ENCODE results near the gene DBN1.
"Not testable (repeated sequence)": the region's sequence is repeated elsewhere in the genome, so short reads cannot be mapped to it uniquely, and the experiment has no call there.

DBN1 gene

GRCh38 chr5:177491983-177492746 lies 18.7 kb upstream of the DBN1 start:
- no peak for DNase-seq (ENCODE audit: extremely low read depth in 1 of 2, low read depth in 1 of 2)

- DNase-seq (ENCODE audit: extremely low read depth in 1 of 2, low read depth in 1 of 2), result no peak
These were observed 18.1 kb upstream of the DBN1 start for GRCh38 chr5:177491429-177491945.

- DNase-seq (ENCODE audit: extremely low read depth in 1 of 2, low read depth in 1 of 2), result no peak
These were observed 17.6 kb upstream of the DBN1 start for GRCh38 chr5:177490992-177491391.

- DNase-seq (ENCODE audit: extremely low read depth in 1 of 2, low read depth in 1 of 2), result no peak
These were observed 17.0 kb upstream of the DBN1 start for GRCh38 chr5:177490311-177490991.

GRCh38 chr5:177489119-177489716 lies 15.8 kb upstream of the DBN1 start:
- DNase-seq (ENCODE audit: extremely low read depth in 1 of 2, low read depth in 1 of 2), result no peak

- no peak for DNase-seq (ENCODE audit: extremely low read depth in 1 of 2, low read depth in 1 of 2)
These were observed 14.5 kb upstream of the DBN1 start for GRCh38 chr5:177487975-177488374.

- no peak for DNase-seq (ENCODE audit: extremely low read depth in 1 of 2, low read depth in 1 of 2)
These were observed 13.7 kb upstream of the DBN1 start for GRCh38 chr5:177487144-177487543.

- no peak for DNase-seq (ENCODE audit: extremely low read depth in 1 of 2, low read depth in 1 of 2)
These were observed 12.8 kb upstream of the DBN1 start for GRCh38 chr5:177486256-177486655.

- DNase-seq (ENCODE audit: extremely low read depth in 1 of 2, low read depth in 1 of 2), result not testable (repeated sequence)
These were observed 12.3 kb upstream of the DBN1 start for GRCh38 chr5:177485753-177486152.

- no peak for DNase-seq (ENCODE audit: extremely low read depth in 1 of 2, low read depth in 1 of 2)
These were observed 11.6 kb upstream of the DBN1 start for GRCh38 chr5:177484902-177485549.

GRCh38 chr5:177483994-177484901 lies 10.8 kb upstream of the DBN1 start:
- DNase-seq (ENCODE audit: extremely low read depth in 1 of 2, low read depth in 1 of 2), result no peak

- DNase-seq (ENCODE audit: extremely low read depth in 1 of 2, low read depth in 1 of 2), result no peak
These were observed 9.6 kb upstream of the DBN1 start for GRCh38 chr5:177483042-177483441.

- DNase-seq (ENCODE audit: extremely low read depth in 1 of 2, low read depth in 1 of 2), result no peak
These were observed 8.9 kb upstream of the DBN1 start for GRCh38 chr5:177482359-177482795.

GRCh38 chr5:177479774-177480173 lies 6.3 kb upstream of the DBN1 start:
- DNase-seq (ENCODE audit: extremely low read depth in 1 of 2, low read depth in 1 of 2), result no peak

GRCh38 chr5:177478711-177479646 lies 5.5 kb upstream of the DBN1 start:
- no peak for DNase-seq (ENCODE audit: extremely low read depth in 1 of 2, low read depth in 1 of 2)

GRCh38 chr5:177477701-177478477 lies 4.5 kb upstream of the DBN1 start:
- no peak for DNase-seq (ENCODE audit: extremely low read depth in 1 of 2, low read depth in 1 of 2)

- no peak for DNase-seq (ENCODE audit: extremely low read depth in 1 of 2, low read depth in 1 of 2)
These were observed 3.2 kb upstream of the DBN1 start for GRCh38 chr5:177476531-177477233.
